GM12865 (cell line): ENCODE results near the gene NBEAL1.
"Not testable (repeated sequence)": the region's sequence is repeated elsewhere in the genome, so short reads cannot be mapped to it uniquely, and the experiment has no call there.

Source experiments
- DNase-seq: peaks from one replicate; pipeline ENCODE4 v3.0.0; 2010; ENCODE audit warnings: low read depth
- H3K4me3 ChIP-seq: 2 replicates; pipeline ENCODE4 v1.5.1; 2011; ENCODE audit warnings: mild to moderate bottlenecking, low read depth, low read length, control low read depth
- TF ChIP-seq, protein P1 (sequence below): IDR thresholded peaks from 2 replicates; pipeline ENCODE4 v1.5.1; 2011; ENCODE audit warnings: low read length, control low read depth, low read depth, inconsistent platforms; ENCODE audit not compliant: insufficient read depth; ENCODE audit errors: missing control alignments

The NBEAL1 gene

DNA sequence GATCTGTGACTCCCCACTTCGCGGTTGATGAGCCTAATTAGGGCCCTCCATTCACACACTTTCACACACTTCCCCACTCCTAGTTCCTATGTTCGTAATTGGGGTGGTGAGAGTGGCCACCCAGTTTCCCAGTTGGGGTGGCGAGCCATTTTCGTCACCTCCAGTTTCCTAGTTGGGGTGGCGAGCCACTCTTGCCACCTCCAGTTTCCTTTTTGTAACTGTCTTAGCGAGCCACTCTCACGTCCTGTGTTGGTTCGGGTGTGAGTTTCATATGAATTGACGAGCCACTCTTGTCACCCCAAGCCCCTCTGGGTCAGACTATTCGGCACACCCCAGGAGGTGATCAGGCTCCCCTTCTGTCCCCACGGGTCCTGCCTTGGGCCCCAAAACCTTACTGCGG is 238.1 kb downstream of the NBEAL1 start:
- TF ChIP-seq, protein P1, sequence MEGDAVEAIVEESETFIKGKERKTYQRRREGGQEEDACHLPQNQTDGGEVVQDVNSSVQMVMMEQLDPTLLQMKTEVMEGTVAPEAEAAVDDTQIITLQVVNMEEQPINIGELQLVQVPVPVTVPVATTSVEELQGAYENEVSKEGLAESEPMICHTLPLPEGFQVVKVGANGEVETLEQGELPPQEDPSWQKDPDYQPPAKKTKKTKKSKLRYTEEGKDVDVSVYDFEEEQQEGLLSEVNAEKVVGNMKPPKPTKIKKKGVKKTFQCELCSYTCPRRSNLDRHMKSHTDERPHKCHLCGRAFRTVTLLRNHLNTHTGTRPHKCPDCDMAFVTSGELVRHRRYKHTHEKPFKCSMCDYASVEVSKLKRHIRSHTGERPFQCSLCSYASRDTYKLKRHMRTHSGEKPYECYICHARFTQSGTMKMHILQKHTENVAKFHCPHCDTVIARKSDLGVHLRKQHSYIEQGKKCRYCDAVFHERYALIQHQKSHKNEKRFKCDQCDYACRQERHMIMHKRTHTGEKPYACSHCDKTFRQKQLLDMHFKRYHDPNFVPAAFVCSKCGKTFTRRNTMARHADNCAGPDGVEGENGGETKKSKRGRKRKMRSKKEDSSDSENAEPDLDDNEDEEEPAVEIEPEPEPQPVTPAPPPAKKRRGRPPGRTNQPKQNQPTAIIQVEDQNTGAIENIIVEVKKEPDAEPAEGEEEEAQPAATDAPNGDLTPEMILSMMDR = no peak
- no peak for DNase-seq
- H3K4me3 ChIP-seq = no peak overlapping the region

DNA sequence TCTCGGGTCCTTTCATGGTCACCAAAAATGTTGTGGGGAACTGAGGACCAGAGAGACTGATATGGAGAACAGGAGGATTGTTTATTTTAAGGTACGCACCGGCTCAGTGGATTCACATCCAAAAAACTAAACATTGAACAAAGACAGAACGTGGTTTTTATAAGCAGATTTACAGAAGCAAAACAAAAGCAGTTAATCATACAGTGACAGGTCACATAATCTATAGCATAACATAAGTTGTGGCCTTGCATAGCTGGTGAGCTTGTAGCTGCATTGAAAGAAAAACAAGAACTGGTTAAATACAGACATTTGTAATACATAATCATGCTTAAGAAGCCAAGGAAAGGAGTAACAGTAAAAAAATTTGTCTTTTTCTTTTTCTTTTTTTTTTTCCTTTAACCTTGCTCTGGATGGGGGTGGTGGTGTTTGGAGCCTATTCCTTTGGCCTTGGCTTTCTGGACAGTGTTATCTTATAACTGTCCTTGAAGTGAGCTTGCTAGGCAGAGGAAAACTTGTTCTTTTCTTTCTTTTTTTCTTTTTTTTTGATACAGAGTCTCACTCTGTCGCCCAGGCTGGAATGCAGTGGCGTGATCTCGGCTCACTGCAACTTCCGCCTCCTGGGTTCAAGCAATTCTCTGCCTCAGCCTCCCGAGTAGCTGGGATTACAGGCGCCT is 238.9 kb downstream of the NBEAL1 start:
- H3K4me3 ChIP-seq, DNase-seq: not testable (repeated sequence)

DNA sequence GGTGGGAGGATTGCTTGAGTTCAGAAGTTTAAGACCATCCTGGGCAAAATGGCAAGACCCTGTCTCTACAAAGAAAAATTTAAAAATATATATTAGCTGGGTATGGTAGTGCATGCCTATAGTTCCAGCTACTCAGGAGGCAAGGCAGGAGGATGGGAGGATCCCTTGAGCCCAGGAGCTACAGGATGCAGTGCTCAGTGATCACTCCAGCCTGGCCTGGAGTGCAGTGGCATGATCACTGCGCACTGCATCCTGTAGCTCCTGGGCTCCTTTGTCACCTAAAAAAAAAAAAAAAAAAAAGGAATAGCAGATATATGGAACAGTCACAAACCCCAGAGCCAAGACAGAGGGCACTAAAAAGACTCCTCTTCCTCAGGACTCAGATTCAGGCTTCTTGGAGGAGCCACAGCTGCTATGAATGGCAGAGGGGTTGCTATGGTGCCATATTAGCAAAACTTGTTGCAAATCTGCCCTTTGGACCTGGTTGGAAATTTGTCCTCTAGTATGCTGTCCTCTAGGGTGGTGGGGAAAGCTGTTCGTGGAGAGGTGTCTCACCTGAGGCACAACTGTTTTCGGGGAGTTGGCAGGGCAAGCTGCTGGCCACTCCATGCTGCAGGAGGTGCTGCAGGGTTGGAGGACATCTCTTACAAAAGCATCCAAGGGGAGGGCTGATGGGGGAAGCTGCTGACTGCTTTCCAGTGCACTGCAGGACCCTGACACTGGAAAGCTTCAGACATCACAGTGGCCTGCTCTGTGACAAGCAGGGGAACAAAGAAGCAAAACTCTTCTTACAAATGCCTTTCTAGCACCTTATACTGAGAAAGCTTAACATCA is 246.9 kb downstream of the NBEAL1 start:
- TF ChIP-seq, protein P1 = no peak
- no peak overlapping the region for H3K4me3 ChIP-seq
- DNase-seq = no peak
